Transverse colon (tissue), 3 donors: ENCODE data around the gene CUZD1.

Experiments used
- EP300 ChIP-seq: sonication (generic); formaldehyde crosslinking; IDR thresholded peaks from one replicate; pipeline ENCODE4 v1.6.1; 2017; ENCODE audit warnings: antibody characterized with exemption, low read depth
- POLR2A ChIP-seq: fragments of 450-650 bp; IDR thresholded peaks from one replicate; pipeline ENCODE4 v1.6.1; 2016; ENCODE audit warnings: antibody characterized with exemption, mild to moderate bottlenecking, moderate library complexity
- TF ChIP-seq, protein P1 (sequence below), 5 experiments: fragments of 200-600 bp in 3 of 5; fragments of 450-650 bp in 2 of 5; sonication (generic) in 3 of 5; IDR thresholded peaks; 1 replicate in 2 of 5; 2 replicates in 3 of 5; pipeline ENCODE4 v1.5.1; 2016 to 2017; ENCODE audit warnings: antibody characterized with exemption in 5 of 5, inconsistent platforms in 3 of 5, mild to moderate bottlenecking in 2 of 5, moderate library complexity in 1 of 5

DNA sequence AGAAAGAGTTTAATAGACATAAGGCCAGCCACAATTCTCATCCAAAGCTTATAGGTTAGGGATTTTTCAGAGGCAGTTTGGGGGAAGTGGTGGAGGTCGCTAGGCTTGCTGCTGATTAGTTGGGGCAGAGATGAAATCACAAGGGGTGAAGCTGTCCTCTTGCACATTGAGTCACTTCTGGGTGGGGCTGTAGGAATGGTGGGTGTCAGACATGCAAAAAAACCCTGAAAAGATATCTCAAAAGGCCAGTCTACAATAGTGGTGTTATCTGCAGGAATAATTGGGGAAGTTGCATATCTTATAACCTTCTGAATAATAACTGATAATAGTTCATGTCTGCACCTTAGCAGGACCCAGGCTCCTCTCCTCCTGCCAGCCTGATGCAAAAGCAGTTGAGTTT, 31.6 kb upstream of the CUZD1 start:
- no peak for TF ChIP-seq EP300
- TF ChIP-seq POLR2A, result no peak
- TF ChIP-seq, protein P1, sequence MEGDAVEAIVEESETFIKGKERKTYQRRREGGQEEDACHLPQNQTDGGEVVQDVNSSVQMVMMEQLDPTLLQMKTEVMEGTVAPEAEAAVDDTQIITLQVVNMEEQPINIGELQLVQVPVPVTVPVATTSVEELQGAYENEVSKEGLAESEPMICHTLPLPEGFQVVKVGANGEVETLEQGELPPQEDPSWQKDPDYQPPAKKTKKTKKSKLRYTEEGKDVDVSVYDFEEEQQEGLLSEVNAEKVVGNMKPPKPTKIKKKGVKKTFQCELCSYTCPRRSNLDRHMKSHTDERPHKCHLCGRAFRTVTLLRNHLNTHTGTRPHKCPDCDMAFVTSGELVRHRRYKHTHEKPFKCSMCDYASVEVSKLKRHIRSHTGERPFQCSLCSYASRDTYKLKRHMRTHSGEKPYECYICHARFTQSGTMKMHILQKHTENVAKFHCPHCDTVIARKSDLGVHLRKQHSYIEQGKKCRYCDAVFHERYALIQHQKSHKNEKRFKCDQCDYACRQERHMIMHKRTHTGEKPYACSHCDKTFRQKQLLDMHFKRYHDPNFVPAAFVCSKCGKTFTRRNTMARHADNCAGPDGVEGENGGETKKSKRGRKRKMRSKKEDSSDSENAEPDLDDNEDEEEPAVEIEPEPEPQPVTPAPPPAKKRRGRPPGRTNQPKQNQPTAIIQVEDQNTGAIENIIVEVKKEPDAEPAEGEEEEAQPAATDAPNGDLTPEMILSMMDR (IDR thresholded peaks at IDR 0.05), result no peak
